Smooth muscle cell of the coronary artery (primary cell): ENCODE results near the gene KLHL6. TPM values are rescaled to one million over a fixed set of nuclear protein-coding genes. Genes with fewer than 3 reads are reported as not detected.

Source experiments
- total RNA-seq: library from RNA; depleted of rRNA; stranded (reverse); fragments of >200 nt; gene quantifications from 2 replicates; pipeline ENCODE4 v1.2.3, GENCODE V29; 2014; ENCODE audit warnings: low replicate concordance

Gene KLHL6
- under 0.01 TPM in 1 of 2 replicates, not detected in the other for total RNA-seq

GRCh38 chr3:183555541-183556081 lies at the start of gene KLHL6:
Gene KLHL6 (minus strand): TSS chr3:183555706. CDS start chr3:183555653, 53 bp downstream.

Other genes with a start within 250 kb of the KLHL6 start
- gene MCF2L2, start 127.1 kb downstream of the KLHL6 start, total RNA-seq: under 0.01 and 0.15 TPM in 2 replicates
- 65.4 and 170 TPM in 2 replicates for gene KLHL24, start 79.9 kb upstream of the KLHL6 start, total RNA-seq
- 24.0 and 28.3 TPM in 2 replicates for gene YEATS2, start 142.1 kb upstream of the KLHL6 start, total RNA-seq